HG03378 (cell line): ENCODE data around the gene CCL21.
"Not testable (repeated sequence)": the region's sequence is repeated elsewhere in the genome, so short reads cannot be mapped to it uniquely, and the experiment has no call there.

ENCODE experiments used
- ATAC-seq: cut with Tn5 transposase; IDR thresholded peaks from one replicate; pipeline ENCODE4 v1.9.1; 2021; ENCODE audit warnings: mild to moderate bottlenecking, moderate library complexity; ENCODE audit not compliant: unreplicated experiment

The CCL21 gene

GRCh38 chr9:34710023-34710422, at the start of gene CCL21:
CCL21 (minus strand) TSS chr9:34710136; CDS start chr9:34710066, 70 bp downstream.
- no peak for ATAC-seq

GRCh38 chr9:34759432-34760134, 49.6 kb upstream of the CCL21 start:
- ATAC-seq, result no peak

GRCh38 chr9:34750320-34750719, 40.4 kb upstream of the CCL21 start:
- not testable (repeated sequence) for ATAC-seq

- ATAC-seq, result no peak
Observed at GRCh38 chr9:34746526-34746925, 36.6 kb upstream of the CCL21 start.

- no peak for ATAC-seq
Observed at GRCh38 chr9:34744295-34745221, 34.6 kb upstream of the CCL21 start.

GRCh38 chr9:34742710-34743109, 32.8 kb upstream of the CCL21 start:
- no peak for ATAC-seq

- no peak for ATAC-seq
Observed at GRCh38 chr9:34741628-34742027, 31.7 kb upstream of the CCL21 start.

GRCh38 chr9:34740176-34740575, 30.2 kb upstream of the CCL21 start:
- not testable (repeated sequence) for ATAC-seq

GRCh38 chr9:34737677-34738260, 27.8 kb upstream of the CCL21 start:
- no peak for ATAC-seq

GRCh38 chr9:34734720-34735119, 24.8 kb upstream of the CCL21 start:
- no peak for ATAC-seq

GRCh38 chr9:34732886-34733285, 22.9 kb upstream of the CCL21 start:
- no peak for ATAC-seq

GRCh38 chr9:34732478-34732877, 22.5 kb upstream of the CCL21 start:
- no peak for ATAC-seq

GRCh38 chr9:34723141-34723540, 13.2 kb upstream of the CCL21 start:
- ATAC-seq, result no peak

GRCh38 chr9:34719769-34720025, 9.8 kb upstream of the CCL21 start:
- ATAC-seq, result not testable (repeated sequence)

GRCh38 chr9:34719021-34719768, 9.3 kb upstream of the CCL21 start:
- no peak for ATAC-seq

- ATAC-seq, result no peak
Observed at GRCh38 chr9:34717996-34718614, 8.2 kb upstream of the CCL21 start.

- ATAC-seq, result no peak
Observed at GRCh38 chr9:34716711-34717110, 6.8 kb upstream of the CCL21 start.

- no peak for ATAC-seq
Observed at GRCh38 chr9:34715639-34716215, 5.8 kb upstream of the CCL21 start.

GRCh38 chr9:34714007-34714406, 4.1 kb upstream of the CCL21 start:
- ATAC-seq, result no peak

GRCh38 chr9:34712140-34712539, 2.2 kb upstream of the CCL21 start:
- no peak for ATAC-seq
